Endothelial cell of umbilical vein (primary cell): ENCODE measurements around the gene DGKI.

Source experiments
- CTCF ChIP-seq, 2 donors: IDR thresholded peaks; 1 replicate in 1 of 2; 2 replicates in 1 of 2; pipeline ENCODE4 v1.5.1; 2011; ENCODE audit warnings: low read length in 2 of 2, mild to moderate bottlenecking in 2 of 2, moderate library complexity in 2 of 2, control low read depth in 1 of 2, inconsistent platforms in 1 of 2, low read depth in 1 of 2; ENCODE audit not compliant: insufficient read depth in 1 of 2; ENCODE audit errors: extremely low read depth in 1 of 2
- EZH2 ChIP-seq: IDR thresholded peaks from 2 replicates; pipeline ENCODE4 v1.6.1; 2012; ENCODE audit warnings: borderline replicate concordance, low read depth, mild to moderate bottlenecking, moderate library complexity, low read length, inconsistent platforms; ENCODE audit not compliant: severe bottlenecking
- FOS ChIP-seq: IDR thresholded peaks from 2 replicates; pipeline ENCODE4 v1.6.1; 2011; ENCODE audit warnings: mild to moderate bottlenecking, low read length, moderate library complexity, borderline replicate concordance; ENCODE audit not compliant: insufficient read depth
- GATA2 ChIP-seq: IDR thresholded peaks from 2 replicates; pipeline ENCODE4 v1.7.0; 2011; ENCODE audit warnings: low read depth, mild to moderate bottlenecking, moderate library complexity, mixed read lengths, low read length; ENCODE audit not compliant: insufficient read length, insufficient read depth
- MAX ChIP-seq: IDR thresholded peaks from 2 replicates; pipeline ENCODE4 v1.6.1; 2011; ENCODE audit not compliant: insufficient read depth, insufficient read length
- MYC ChIP-seq: IDR thresholded peaks from one replicate; pipeline ENCODE4 v1.6.1; 2011; ENCODE audit warnings: mild to moderate bottlenecking, low read depth, low read length
- POLR2A ChIP-seq: IDR thresholded peaks from 2 replicates; pipeline ENCODE4 v1.6.1; 2012; ENCODE audit warnings: low read depth, mild to moderate bottlenecking, control low read depth, low read length
- POLR2AphosphoS5 ChIP-seq: IDR thresholded peaks from 2 replicates; pipeline ENCODE4 v1.6.1; 2012; ENCODE audit warnings: low read depth, mild to moderate bottlenecking, control low read depth, low read length, moderate library complexity; ENCODE audit not compliant: insufficient read depth

GRCh38 chr7:137778511-137778910 lies 68.3 kb downstream of the DGKI start:
- TF ChIP-seq MAX (no peak), MYC (no peak), POLR2A (no peak), GATA2 (no peak), CTCF (IDR thresholded peaks at IDR 0.05; ENCODE audit: extremely low read depth in 1 of 2, insufficient read depth in 1 of 2, low read depth in 1 of 2, low read length in 2 of 2) (no peak), POLR2AphosphoS5 (no peak), EZH2 (no peak), FOS (no peak)
